ENCODE results near the gene DLX6. TPM values are rescaled to one million over a fixed set of nuclear protein-coding genes. Genes with fewer than 3 reads are reported as not detected.

The DLX6 gene
- total RNA-seq, 6 experiments from 2014 or later, result not detected

DNA sequence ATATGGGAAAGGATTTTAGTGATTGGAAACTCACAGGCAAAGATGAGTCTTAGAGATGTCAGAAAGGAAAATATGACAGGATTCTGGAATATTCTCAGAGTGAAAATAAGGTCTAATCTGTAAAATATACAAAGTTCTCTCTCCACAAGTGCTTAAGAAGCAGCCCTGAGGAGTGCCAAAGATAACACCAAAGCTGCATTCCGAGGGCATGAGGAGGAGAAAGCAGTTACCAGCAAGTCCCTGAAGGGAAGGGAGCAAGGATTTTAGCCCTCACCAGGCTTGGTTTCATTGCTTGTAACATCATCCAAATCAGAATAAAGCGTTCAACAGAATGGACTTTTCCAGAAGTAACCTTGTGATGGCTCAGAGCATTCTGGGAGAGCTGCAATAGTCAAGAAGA, 31.4 kb upstream of the DLX6 start:
- no peak overlapping the region for H3K27ac Mint-ChIP-seq
- H3K4me3 Mint-ChIP-seq, result no peak overlapping the region
- H3K9me3 Mint-ChIP-seq, result peaks cover 8% of the 10 kb centered on the region
- no peaks in the 10 kb centered on the region for H3K4me1 Mint-ChIP-seq (ENCODE audit: low read depth)
- no peaks in the 10 kb centered on the region for H3K36me3 Mint-ChIP-seq (ENCODE audit: low read depth)
- H3K27me3 Mint-ChIP-seq (ENCODE audit: insufficient read depth), result no peaks in the 10 kb centered on the region
- TF ChIP-seq, protein P1, sequence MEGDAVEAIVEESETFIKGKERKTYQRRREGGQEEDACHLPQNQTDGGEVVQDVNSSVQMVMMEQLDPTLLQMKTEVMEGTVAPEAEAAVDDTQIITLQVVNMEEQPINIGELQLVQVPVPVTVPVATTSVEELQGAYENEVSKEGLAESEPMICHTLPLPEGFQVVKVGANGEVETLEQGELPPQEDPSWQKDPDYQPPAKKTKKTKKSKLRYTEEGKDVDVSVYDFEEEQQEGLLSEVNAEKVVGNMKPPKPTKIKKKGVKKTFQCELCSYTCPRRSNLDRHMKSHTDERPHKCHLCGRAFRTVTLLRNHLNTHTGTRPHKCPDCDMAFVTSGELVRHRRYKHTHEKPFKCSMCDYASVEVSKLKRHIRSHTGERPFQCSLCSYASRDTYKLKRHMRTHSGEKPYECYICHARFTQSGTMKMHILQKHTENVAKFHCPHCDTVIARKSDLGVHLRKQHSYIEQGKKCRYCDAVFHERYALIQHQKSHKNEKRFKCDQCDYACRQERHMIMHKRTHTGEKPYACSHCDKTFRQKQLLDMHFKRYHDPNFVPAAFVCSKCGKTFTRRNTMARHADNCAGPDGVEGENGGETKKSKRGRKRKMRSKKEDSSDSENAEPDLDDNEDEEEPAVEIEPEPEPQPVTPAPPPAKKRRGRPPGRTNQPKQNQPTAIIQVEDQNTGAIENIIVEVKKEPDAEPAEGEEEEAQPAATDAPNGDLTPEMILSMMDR (IDR thresholded peaks at IDR 0.05), result no peak
- no peak for DNase-seq

DNA sequence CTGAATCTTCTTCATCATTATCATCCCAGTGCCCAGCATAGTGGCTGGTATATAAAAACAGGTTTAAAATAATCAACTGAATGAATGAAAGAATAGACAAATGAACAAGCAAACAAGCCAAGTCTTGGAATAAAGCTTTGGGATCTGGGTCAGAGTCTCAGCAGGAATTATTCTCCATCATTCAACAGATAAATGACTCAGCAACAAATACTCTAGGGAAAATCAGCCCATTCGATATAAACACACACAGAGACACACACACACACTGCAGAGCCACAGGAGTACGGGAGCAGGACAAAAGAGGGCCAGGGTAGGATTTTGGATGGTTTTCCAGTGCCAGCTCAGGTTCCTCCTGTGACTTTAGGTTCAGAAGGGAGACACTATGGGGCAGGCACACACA, 29.2 kb upstream of the DLX6 start:
- Mint-ChIP-seq H3K27me3 (ENCODE audit: insufficient read depth) (no peaks in the 10 kb centered on the region), H3K27ac (no peak overlapping the region), H3K4me1 (ENCODE audit: low read depth) (no peaks in the 10 kb centered on the region)

DNA sequence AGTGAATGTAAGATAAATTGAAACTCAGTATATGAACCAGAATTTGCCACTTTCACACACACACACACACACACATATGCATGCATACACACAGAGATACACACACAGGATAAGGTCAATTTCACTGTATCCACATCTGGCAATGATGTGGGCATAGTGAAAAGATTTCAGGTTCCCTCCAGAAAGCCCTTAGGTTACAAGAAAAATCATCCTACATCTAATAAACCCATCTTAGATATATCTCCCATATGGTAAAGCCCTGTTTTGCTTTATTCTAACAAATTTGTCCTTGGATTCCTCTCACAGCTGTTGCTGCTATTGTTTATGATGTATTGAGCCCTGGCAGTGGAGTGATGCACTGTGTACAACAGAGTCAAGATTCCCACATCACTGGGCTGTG, 27.9 kb upstream of the DLX6 start:
- DNase-seq, result no peak
- Mint-ChIP-seq H3K27me3 (ENCODE audit: insufficient read depth) (no peaks in the 10 kb centered on the region), H3K9me3 (peaks cover 16% of the 10 kb centered on the region), H3K4me3 (no peak overlapping the region), H3K36me3 (ENCODE audit: low read depth) (no peaks in the 10 kb centered on the region), H3K27ac (no peak overlapping the region), H3K4me1 (ENCODE audit: low read depth) (no peaks in the 10 kb centered on the region)
- TF ChIP-seq, protein P1 (IDR thresholded peaks at IDR 0.05), result no peak

More for the DNA sequence above, 29.2 kb upstream of the DLX6 start:
- no peaks in the 10 kb centered on the region for H3K36me3 Mint-ChIP-seq (ENCODE audit: low read depth)
- TF ChIP-seq, protein P1 (IDR thresholded peaks at IDR 0.05), result no peak
- peaks cover 16% of the 10 kb centered on the region for H3K9me3 Mint-ChIP-seq
- H3K4me3 Mint-ChIP-seq, result no peak overlapping the region
- no peak for DNase-seq

GRCh38 chr7:96979551-96980276, 25.6 kb upstream of the DLX6 start:
- DNase-seq, result no peak
- no peaks in the 10 kb centered on the region for H3K27me3 Mint-ChIP-seq (ENCODE audit: insufficient read depth)
- no peak overlapping the region for H3K4me3 Mint-ChIP-seq
- no peaks in the 10 kb centered on the region for H3K4me1 Mint-ChIP-seq (ENCODE audit: low read depth)
- TF ChIP-seq, protein P1 (IDR thresholded peaks at IDR 0.05), result no peak
- no peaks in the 10 kb centered on the region for H3K36me3 Mint-ChIP-seq (ENCODE audit: low read depth)
- no peak overlapping the region for H3K27ac Mint-ChIP-seq
- peaks cover 16% of the 10 kb centered on the region for H3K9me3 Mint-ChIP-seq

DNA sequence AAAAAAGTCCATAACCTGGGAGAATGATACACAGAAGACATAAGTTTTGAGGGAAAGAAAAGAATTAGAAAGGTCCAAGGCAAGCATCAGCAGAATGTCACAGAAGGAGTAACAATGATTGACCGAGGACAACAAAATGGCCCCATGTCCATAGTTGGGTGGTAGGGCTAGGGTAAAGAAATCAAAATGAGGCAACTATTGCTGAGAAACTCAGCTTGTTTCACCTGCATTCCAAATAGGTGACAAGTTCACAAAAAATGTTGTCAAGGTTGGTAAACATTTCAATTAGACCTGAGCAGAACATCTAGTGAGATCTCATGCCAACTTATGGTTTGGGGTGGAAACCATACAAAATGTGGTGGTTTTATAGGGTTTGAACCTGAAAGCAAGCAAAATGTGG, 22.8 kb upstream of the DLX6 start:
- Mint-ChIP-seq H3K36me3 (ENCODE audit: low read depth) (no peaks in the 10 kb centered on the region), H3K4me1 (ENCODE audit: low read depth) (no peaks in the 10 kb centered on the region), H3K27me3 (ENCODE audit: insufficient read depth) (no peaks in the 10 kb centered on the region), H3K4me3 (no peak overlapping the region), H3K27ac (no peak overlapping the region), H3K9me3 (peaks cover 12% of the 10 kb centered on the region)
- DNase-seq, result no peak
- TF ChIP-seq, protein P1 (IDR thresholded peaks at IDR 0.05), result no peak
